GM12874 (cell line): ENCODE results near the gene RAD54L.
A peak's percentile ranks its signal among the peaks of the same experiment; 100 is the strongest.

ENCODE experiments used
- CTCF ChIP-seq: IDR thresholded peaks from 2 replicates; pipeline ENCODE4 v1.5.1; 2011; ENCODE audit warnings: low read depth, mild to moderate bottlenecking, control low read depth, low read length, moderate library complexity; ENCODE audit not compliant: insufficient read depth

RAD54L gene

GRCh38 chr1:46221749-46222148 is 25.8 kb upstream of the RAD54L start:
- TF ChIP-seq CTCF, result no peak

GRCh38 chr1:46223472-46223943 is 24.1 kb upstream of the RAD54L start:
- TF ChIP-seq CTCF, result peak; percentile 89

- TF ChIP-seq CTCF, result no peak
Observed at GRCh38 chr1:46224966-46225365, 22.6 kb upstream of the RAD54L start.

- no peak for TF ChIP-seq CTCF
Observed at GRCh38 chr1:46236882-46237281, 10.7 kb upstream of the RAD54L start.

GRCh38 chr1:46242918-46243317 is 4.6 kb upstream of the RAD54L start:
- TF ChIP-seq CTCF, result no peak

GRCh38 chr1:46244656-46245371 is 2.7 kb upstream of the RAD54L start:
- peak; percentile 41; the same call in 1 of the 2 replicates for TF ChIP-seq CTCF

- TF ChIP-seq CTCF, result no peak
Observed at GRCh38 chr1:46246548-46247435, 771 bp upstream of the RAD54L start.
